Germinal center (tissue), 1 donor: ENCODE data around the gene KCND1.
A peak's percentile ranks its signal among the peaks of the same experiment; 100 is the strongest.
"Not testable (repeated sequence)": the region's sequence is repeated elsewhere in the genome, so short reads cannot be mapped to it uniquely, and the experiment has no call there.

ENCODE experiments used
- DNase-seq: peaks from one replicate; pipeline ENCODE4 v3.0.0; 2012; ENCODE audit warnings: mixed read lengths, low spot score

Gene KCND1

DNA sequence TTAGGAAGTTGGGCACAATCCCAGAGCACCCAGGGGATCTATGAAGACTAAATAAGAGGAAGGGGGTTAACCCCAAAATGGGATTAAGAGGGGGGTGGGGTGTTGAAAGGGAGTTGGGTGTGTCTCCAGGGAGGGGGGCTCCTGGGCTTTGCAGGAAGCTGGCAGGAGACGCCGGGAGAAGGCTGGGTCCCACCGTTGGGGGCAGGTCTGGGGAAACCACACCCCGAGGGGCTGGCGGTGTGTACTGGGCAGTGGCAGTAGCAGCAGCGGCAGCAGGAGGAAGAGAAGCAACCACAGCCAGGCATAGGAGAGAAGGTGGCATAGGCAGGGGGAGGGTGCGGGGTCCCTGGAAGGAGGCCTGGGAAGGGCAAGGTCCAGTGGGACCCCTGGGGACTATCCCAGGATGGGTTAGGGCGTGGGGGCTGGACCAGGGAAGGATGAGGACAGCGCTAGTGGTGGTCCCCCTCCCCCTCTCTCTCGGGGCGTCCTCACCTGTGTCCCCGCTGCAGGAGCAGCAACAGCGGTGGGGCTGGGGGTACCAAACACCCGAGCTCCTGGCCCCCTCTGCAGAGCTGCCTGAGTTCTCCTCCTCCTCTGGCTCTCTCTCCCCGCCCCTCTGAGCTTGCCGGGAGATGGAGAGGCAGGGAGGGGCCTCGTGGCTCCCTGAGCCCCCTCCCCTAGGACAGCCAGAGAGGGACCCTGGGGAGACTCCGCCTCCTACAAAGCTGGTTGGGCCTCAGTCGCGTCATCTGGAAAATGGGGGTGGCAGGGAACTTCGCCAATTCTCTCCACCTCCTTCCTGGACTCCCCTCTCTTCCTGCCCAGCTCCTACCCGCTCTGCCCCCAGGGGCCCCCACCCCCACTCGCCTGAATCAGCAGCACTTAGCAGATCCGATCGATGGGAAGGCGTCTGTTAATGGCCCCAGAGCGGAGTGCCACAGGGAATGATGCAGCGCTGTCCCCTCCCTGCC lies at the start of gene KCND1:
Gene KCND1 (minus strand): TSS at position 596 of the 971 bp plus-strand sequence. CDS start 1,573 bp downstream, outside the sequence.
- DNase-seq: no peak

GRCh38 chrX:49019599-49020249 lies 48.1 kb upstream of the KCND1 start:
- no peak for DNase-seq

GRCh38 chrX:49019050-49019449 lies 47.4 kb upstream of the KCND1 start:
- DNase-seq: no peak

GRCh38 chrX:49003696-49004095 lies 32.1 kb upstream of the KCND1 start:
- no peak for DNase-seq

DNA sequence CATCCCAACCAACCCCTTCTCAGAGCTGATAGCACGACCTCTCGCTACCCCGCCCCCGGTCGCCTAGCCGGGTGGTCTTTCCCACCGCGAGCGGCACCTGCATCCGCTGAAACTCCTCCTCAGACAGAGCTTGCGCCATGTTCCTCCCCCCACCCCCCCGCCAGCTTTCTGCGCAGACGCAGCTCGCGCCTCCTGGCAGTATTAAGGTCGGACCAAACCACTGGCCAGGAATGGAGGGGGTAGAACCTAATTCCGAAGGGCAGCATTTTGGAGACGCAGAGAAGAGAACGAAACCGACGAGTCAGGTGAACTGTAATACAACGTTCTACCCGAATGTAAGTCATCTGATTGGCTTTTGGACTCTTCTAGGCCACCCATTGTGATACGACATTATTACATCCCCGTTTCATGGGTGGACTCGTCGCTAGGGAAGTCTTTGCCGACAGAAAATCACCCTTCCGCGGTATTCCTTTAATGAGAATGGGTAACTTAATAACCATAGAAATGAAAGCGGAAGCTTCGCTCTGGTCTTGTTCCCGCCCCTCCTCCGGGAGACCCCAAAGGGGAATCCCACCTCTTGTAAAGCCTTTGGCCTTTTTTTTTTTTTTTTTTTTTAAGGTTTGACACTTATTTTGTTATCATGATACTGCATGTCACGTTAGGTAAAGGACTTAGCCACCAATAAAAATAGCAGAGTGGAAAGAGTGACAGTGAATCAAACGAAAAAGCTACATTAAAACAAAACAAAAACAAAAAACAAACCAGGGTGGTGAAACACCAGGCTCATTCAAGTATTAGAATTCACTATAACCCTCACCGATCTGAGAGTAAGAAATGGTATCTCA lies 30.7 kb upstream of the KCND1 start, which contains the start of gene GRIPAP1:
Gene GRIPAP1 (minus strand): TSS at position 174 of the 845 bp plus-strand sequence. CDS start 35 bp downstream, at position 139.
- peak; percentile 89 for DNase-seq

GRCh38 chrX:49001521-49002090 lies 30.0 kb upstream of the KCND1 start:
- peak; percentile 37 for DNase-seq

DNA sequence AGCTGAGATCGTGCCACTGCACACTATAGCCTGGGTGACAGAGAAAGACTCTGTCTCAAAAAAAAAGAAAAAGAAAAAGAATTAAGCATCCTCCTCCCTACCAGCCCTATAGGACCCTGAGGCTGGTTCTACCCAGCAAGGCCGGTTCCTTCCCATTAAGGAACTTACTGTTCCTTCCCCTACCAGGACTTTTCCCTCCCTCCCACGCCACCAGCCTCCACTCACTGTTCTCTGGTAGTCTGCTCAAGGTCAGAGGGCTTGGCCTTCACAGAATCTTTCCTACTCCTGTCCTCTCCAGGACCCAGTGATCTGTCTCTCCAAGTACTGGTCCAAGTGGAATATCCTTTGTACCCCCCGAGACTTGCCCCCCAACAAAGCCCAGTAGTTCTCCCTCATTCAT lies 29.0 kb upstream of the KCND1 start:
- no peak for DNase-seq

DNA sequence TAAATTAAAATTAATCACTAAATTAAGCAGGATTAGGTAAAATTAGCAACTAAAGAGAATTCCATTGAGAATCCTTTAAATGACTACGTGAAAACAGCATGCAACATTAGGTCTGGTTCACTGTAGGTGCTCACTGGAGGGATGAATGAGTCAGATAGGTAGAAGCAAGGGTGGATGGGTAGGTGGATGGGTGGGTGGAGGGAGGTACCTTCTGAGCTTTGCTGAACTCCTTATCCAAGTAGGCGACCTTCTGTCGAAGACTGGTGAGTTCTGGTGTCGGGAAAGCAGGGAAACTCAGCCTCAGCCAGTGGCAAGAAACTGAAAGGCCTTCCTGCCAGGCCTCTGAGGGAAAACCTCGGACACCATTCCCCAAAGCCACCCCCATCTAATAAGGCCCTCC lies 27.4 kb upstream of the KCND1 start:
- no peak for DNase-seq

GRCh38 chrX:48998391-48998790 lies 26.7 kb upstream of the KCND1 start:
- DNase-seq: no peak

DNA sequence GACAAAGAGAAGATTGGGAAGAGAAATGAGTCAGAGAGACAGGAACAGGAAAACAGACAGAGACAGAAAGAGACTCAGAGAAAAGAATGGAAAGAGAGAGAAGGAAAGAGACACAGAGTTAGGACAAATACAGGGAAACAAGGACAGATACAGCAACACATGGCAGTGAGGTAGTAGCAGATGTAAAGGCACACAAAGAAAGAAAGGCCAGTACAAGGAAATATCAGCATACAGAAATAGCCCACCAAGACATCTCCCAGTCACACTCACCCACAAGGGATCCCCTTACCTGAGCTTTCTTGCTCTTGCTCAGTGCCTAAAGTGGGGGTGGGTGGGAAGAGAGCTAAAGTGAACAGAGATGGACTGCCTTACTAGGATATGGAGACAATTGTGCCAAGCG lies 26.2 kb upstream of the KCND1 start:
- no peak for DNase-seq

- DNase-seq: no peak
These were observed 25.8 kb upstream of the KCND1 start for GRCh38 chrX:48997455-48997854.

DNA sequence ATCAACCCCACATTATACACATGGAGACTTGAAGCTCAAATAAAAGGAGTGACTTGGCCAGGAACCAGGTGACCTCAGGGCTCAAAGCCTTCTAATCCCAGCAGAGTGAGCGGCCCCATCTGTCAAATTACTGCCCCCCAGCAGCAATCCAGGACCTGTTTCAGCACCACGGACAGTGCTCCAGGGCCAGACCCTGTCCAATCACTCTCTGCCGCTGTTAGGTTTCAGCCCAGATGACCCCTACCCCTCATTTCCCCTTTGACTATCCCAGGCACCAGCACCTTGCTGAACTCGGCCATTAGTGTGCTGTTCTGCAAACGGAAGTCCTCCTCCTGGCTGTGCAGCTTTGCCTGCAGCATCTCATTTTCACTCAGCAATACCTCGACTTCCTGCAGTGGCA lies 25.3 kb upstream of the KCND1 start:
- DNase-seq: no peak

- DNase-seq: no peak
These were observed 20.7 kb upstream of the KCND1 start for GRCh38 chrX:48992341-48992740.

DNA sequence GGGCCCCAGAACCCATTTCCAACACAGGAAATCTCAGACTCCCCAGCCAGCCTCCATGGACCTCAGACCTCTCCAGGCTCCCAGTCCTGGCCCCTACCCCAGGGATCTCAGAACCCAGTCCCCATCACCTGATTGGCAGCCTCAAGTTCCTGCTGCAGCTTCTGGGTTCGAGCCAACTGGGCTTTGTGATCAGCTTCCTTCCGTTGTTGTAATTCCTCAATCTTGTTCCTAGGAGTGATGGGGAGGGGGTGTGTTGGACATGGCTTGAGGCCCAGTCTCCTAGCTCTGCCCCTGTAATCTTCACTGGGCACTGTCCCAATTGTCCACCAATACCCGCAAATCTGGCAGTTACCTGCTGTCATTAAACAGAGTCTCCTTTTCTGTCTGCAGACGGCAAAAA lies 17.8 kb upstream of the KCND1 start:
- no peak for DNase-seq

DNA sequence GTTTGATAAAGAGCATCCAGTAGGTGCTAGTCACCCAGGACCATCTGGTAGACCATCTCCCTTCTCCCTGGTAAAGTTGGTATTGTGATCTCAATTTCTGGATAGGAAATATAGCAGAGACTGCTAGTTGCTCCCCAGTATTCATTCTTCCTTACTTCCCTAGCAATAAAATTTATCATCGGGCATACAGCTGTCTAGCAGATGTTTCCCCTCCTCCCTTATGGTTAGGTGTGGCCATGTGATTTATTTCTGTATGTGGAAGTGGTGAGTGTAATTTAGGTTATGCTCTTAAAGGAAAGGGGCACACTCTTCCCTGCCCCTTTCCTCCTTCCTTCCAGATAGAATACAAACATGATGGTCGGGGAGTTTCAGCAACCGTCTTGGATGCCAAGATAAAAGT lies 12.3 kb upstream of the KCND1 start:
- DNase-seq: no peak

- DNase-seq: no peak
These were observed 11.4 kb upstream of the KCND1 start for GRCh38 chrX:48983081-48983480.

GRCh38 chrX:48981178-48981577 lies 9.5 kb upstream of the KCND1 start:
- no peak for DNase-seq

DNA sequence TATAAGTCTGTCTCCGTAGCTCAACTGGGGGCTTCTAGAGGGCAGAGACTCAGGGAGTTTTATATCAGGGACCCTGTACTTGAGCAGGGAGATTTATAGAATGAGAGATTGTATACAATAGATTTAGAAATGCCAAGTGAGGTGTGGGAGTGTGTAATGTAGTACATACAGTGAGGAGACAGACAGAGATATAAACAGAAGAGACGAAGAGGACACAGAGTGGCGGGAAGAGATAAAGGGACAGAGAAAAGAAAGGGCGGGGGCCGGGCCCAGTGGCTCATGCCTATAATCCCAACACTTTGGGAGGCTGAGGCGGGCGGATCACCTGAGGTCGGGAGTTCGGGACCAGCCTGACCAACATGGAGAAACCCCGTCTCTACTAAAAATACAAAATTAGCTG lies 8.7 kb upstream of the KCND1 start:
- not testable (repeated sequence) for DNase-seq

DNA sequence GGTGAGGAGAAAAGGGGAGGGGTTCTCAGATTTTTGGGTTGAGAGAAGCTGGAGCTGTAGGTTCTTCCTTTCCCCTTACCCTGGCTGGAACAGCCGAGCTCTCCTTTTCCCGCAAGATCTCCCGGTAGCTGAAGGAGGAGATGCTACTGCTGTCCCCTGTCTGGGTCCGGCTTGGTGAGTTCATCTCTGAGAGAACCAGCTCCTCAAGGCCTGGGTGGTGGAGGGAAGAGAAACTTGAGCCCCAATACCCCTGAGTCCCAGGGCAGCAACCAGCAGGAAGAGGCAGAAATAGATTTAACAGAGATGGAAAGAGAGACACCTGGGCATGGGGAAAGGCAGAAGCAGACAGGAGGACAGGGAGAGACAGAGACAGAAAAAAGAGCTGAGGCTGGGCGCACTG lies 6.6 kb upstream of the KCND1 start:
- no peak for DNase-seq

DNA sequence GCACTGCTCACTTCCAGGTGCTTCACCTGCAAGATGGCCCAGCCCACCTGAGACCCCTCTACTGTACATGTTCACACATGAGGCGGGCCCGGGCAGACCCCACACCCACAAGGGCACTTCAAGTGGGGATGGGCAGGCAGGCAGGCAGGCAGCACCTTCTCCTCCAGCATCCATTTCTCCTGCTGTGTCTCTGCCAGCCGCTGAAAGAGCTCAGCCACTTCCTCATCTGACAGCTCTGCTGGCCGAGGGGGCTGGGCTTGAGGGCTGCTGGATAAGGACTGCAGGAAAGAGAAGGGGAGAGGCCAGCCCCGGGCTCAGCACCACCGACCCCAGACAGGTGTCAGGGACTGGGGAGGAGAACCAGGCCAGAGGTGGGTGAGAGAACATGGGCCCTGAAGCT lies 4.4 kb upstream of the KCND1 start:
- DNase-seq: no peak

DNA sequence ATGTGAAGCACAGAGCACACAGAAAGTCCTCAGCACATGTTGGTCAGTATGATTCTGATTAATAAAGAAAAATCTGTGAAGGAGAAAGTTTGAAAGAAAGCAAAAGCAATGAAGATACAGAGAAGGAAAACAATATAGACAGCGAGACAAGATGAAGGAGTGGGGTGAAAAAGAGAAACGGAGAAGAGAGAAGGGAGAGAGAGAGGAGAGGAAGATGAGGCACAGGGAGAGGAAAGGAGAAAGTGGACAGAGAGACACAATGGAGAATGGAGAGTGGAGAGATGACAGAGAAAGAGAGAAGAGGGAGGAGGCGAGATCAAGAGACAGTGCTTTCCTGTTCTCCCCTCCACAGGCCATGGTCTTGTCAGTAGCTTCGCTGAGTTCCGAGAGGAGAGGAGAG lies 3.9 kb upstream of the KCND1 start:
- no peak for DNase-seq

DNA sequence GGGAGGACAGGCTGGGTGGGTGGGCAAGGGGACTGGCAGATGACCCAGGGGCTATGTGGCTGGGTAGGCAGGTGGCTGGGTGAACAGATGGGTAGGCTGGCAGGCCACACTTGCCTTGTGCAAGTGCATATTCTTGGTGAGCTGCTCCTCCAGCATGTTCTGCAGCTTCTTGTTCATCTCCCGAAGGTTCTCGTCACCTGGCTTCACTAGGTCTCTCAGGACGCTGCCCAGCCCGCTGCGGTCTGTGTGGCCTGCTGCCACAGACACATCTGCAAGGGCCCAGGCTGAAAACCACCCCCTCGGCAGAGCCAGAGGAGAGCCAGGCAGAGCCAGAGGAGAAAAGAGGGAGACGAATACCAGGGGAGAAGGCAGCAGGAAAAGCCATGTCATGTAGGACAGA lies 3.4 kb upstream of the KCND1 start:
- no peak for DNase-seq
